NCI-H2107 treated with DMSO at 0.1 percent for 48 hours (cell line): ENCODE data around the gene SLC36A3.
A peak's percentile ranks its signal among the peaks of the same experiment; 100 is the strongest.
"Not testable (repeated sequence)": the region's sequence is repeated elsewhere in the genome, so short reads cannot be mapped to it uniquely, and the experiment has no call there.

Experiments used
- DNase-seq: peaks from one replicate; lab custom pipeline; 2025; ENCODE audit not compliant: unreplicated experiment; lab: John Stamatoyannopoulos, UW

The SLC36A3 gene

DNA sequence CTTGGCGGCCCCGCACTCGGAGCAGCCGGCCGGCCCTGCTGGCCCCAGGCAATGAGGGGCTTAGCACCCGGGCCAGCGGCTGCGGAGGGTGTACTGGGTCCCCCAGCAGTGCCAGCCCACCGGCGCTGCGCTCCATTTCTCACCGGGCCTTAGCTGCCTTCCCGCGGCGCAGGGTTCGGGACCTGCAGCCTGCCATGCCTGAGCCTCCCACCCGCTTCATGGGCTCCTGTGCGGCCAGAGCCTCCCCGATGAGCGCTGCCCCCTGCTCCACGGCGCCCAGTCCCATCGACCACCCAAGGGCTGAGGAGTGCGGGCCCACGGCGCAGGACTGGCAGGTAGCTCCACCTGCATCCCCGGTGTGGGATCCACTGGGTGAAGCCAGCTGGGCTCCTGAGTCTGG lies 5.7 kb upstream of the SLC36A3 start:
- not testable (repeated sequence) for DNase-seq

GRCh38 chr5:151298063-151298855 lies 5.3 kb downstream of the SLC36A3 start:
- DNase-seq, result no peak

DNA sequence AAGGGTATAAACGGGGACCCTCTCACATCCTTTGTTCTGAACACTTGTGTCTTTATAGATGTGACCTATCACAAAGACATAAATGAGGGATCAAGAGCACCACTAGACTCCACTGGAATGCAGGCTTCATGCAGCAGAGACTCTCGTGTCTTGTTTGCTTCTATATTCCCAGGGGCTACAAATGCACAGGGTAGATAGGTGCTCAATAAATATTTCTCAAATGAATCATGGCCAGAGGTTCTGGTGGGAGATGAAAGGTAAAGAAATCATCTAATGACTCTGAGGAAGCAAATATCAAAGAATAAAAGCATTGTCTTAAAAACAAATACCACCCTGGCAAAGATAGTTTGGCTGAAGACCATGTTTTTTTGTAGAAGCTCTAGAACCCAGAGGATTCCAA lies 6.6 kb downstream of the SLC36A3 start:
- DNase-seq, result no peak

DNA sequence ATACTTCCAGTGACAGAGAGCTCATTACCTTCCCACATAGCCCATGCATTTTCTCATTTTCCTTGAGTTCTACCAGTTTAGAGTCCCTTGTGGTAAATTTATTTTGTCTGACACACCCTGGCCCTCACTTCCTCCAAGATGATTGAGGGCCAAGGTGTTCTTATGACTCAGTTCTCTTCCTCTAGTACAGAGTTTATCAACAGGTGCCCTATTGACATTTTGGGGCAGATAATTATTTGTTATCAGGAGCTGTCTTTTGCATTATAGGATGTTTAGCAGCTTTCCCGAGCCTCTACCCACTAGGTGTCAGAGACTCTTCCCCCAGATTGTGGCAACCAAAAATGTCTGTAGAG lies 7.1 kb downstream of the SLC36A3 start:
- DNase-seq, result no peak

DNA sequence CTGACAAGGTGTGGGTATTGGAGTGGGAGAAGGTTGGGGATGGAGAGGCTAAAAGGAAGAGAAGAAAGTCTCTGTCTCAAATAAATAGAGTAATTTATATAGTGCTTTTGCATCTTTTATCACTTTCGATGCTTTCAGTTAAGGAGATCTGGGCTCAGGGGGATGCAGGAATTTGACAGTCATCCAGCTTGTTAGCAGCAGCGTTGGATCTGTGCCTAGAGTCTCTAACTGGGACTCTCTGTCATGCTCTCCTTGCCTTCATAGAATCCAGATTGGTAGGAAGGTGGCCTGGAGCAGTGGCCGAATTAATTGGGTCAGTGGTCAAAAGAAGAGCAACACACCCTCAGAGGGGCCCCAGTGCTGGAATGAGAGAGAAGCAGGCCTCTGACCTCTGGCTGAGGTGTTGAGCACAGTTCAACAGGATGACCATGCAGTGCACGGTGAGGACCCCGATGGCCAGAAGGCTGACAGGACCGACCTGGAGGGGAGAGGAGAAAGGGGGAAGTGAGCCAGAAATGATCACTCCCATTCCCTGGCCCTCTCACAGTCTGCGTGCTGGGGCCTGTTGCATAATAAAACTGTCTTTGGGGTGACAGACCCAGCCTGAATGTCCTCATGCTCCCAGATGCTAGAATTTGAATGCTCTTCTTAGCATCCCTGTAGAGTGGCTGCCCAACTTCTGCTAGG lies 7.6 kb downstream of the SLC36A3 start:
- DNase-seq, result no peak

DNA sequence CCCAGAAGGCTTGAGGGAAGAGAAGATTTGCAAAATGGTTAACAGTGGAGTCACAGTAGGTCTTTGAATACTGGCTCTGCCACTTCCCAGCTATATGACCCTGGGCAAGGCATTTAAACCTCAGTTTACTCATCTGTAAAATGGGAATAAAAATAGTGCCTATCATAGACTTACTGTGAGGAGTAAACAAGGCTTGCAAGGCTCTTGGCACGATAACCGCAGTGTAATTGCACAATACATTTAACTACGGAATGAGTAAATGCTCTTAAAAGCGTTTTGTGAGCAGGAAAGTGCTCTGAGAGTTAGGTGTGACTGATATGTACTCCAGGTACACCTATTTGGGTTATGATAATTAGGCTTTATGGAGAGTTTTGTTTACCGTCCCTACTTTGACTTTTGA lies 8.4 kb downstream of the SLC36A3 start:
- no peak for DNase-seq

GRCh38 chr5:151293624-151294023 lies 9.9 kb downstream of the SLC36A3 start:
- no peak for DNase-seq

DNA sequence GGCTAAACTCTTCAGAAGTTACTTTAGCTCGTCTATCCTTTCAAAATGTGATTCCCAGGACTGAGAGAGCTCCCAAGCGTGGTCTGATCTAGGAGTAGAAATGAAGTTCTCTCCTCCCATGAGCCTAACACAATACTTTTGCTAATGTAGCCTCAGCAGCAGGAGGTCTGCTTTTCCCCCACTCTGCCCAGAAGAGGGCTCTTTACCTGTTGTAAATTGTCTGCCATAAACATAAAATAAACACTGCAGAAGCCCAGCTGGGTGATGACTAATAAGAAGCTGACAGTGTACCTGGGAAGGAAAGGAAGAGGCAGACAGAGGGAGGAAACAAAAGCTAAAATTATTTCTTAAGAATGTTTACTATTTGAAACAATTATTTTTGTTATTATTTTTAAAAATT lies 15.4 kb downstream of the SLC36A3 start:
- DNase-seq, result peak; percentile 3

DNA sequence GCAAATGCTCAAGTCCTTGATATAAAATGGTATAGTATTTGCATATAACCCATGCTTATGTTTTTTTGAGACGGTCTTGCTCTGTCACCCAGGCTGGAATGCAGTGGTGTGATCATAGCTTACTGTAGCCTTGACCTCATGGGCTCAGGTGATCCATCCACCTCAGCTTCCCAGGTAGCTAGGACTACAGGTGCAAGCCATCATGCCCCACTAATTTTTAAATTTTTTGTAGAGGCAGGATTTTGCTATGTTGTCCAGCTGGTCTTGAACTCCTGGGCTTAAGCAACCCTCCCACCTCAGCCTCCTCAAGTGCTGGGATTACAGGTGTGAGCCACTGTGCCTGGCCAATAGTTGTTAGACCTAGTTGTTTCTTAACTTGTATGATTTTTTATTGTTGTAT lies 17.3 kb downstream of the SLC36A3 start:
- DNase-seq, result no peak

DNA sequence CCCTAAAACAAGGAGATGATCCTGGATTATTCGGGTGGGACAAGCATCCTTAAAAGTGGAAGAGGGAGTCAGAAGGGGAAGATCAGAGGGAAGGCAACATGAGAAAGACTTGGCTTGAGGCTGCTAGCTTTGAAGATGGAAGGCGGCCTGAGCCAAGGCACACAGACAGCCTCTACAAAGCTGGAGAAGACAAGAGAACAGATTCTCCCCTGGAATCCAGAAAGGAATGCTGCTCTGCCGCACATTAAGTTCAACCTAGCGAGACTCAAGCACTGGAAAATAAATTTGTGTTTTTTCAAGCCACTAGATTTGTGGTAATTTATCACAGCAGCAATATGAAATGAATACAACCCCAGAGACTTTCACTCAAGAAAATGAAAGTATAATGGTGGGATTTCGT lies 17.9 kb downstream of the SLC36A3 start:
- no peak for DNase-seq

DNA sequence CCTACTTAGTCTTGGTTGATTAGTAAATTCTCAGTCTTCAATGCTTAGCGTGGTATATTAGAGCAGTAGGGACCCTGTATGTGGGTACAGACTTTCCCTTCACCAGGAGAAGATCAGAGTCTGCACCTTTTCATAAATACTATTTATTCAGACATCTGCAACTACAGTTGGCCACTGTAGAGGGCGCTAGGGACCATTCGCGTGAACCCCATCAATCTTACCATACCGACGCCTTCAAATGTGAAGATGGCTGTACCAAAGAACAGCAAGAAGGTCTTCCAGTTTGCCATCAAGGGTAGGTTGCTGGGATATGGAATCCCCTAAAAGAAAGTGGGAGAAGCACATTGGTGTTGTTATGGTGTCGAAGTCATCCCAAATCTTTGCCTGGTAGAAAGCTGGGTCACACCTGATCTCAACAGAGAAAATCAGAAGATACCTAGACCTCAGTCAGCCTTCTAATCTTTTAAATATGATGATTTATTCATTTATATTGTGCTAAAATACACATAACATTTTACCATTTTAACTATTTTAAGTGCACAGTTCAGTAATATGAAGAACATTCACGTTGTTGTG lies 19.1 kb downstream of the SLC36A3 start:
- DNase-seq, result no peak

- DNase-seq, result no peak
Observed at GRCh38 chr5:151283120-151283825, 20.3 kb downstream of the SLC36A3 start.

- no peak for DNase-seq
Observed at GRCh38 chr5:151281001-151281639, 22.4 kb downstream of the SLC36A3 start.

- no peak for DNase-seq
Observed at GRCh38 chr5:151280443-151280842, 23.1 kb downstream of the SLC36A3 start.

DNA sequence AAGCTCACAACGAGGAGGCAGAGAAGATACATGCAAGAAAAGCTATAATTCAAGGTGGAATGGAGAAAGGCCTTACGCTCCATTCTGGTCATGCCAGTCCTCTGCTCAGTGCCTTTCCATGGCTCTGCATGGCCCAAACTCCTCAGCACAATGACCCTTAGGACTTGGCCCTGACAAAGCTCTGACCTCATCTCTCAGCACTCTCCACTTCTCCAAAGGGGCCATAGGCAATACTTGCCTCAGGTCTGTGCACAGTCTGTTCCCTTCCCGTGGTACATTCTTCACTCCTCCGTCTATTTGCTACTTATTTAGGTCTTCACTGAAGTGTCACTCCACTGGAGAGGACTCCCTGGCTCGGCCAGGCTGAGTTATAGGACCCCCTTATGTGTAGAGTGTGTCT lies 24.7 kb downstream of the SLC36A3 start:
- no peak for DNase-seq

DNA sequence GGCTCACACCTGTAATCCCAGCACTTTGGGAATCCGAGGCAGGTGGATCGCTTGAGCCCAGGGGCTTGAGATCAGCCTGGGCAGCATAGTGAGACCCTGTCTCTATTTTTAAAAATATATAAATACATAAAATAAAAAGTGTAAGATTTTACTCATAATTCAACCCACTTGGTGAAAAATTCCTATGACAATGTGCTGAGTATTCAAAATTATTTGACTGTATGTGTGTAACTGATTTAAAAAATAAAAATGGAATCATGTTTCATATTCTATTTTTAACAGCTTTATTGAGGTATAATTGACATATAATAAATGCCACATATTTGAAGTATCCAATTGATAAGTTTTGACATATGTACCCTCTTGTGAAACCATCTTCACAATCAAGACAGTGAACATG lies 27.8 kb downstream of the SLC36A3 start:
- no peak for DNase-seq

- no peak for DNase-seq
Observed at GRCh38 chr5:151274666-151275065, 28.9 kb downstream of the SLC36A3 start.

GRCh38 chr5:151271336-151271735 lies 32.2 kb downstream of the SLC36A3 start:
- no peak for DNase-seq

- DNase-seq, result no peak
Observed at GRCh38 chr5:151270599-151270998, 33.0 kb downstream of the SLC36A3 start.

GRCh38 chr5:151267491-151268260 lies 35.9 kb downstream of the SLC36A3 start:
- no peak for DNase-seq

DNA sequence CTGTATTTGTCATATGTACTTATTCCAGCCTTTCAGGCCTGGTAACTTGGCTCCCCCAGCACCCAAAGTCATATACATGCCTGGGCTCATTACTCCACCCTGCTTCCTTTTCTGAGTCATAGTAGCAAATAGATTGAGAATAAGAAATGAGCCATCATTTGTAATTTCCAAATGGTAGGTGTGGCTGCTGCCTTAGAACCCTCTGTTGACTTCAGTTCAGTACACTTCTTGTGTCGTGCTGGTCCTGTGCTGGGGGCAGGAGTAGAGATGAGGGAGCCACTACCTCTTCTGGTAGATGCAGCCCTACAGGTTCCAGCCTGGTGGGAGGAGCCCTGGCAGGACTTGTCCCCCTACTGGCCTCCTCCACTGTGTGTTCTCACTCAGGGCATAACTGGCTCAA lies 39.5 kb downstream of the SLC36A3 start:
- DNase-seq, result no peak
